ENCODE data around the gene NAA50.

The NAA50 gene

GRCh38 chr3:113695431-113695785, 50.6 kb downstream of the NAA50 start:
- POLR2A ChIA-PET, result no interaction called here
- DNase-seq (ENCODE audit: extremely low spot score), result no peak
- CTCF ChIA-PET, result interaction anchor here (1.0 to 1.8 kb wide), 5 partner anchors 9 to 38 kb away, joined by 3 read pairs; no protein-coding TSS in a partner anchor
- TF ChIP-seq CTCF (IDR thresholded peaks at IDR 0.05; ENCODE audit: control extremely low read depth, extremely low read depth, low read depth, missing control alignments), result no peak

DNA sequence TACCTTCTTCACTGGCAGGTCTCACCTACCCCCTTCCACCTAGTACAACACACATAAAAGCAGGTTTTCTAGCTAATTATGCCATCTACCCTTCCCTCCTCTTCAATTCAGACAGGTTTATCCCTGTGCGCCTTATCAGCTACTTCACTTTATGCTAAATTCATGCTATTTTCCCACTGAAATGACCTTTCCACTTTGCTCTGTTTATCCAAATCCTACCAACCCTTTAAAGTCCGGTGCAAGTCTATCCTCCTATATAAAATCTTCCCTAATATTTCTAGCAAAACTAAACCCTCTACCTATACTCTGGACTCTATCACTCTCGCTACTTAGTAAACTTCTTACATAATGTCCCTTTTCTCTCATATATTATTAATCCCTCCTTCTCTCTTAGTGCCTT, 55.6 kb downstream of the NAA50 start:
- ChIA-PET POLR2A (interaction anchor here (0.6 kb wide), 1 partner anchor 11 kb away, joined by 4 read pairs; no protein-coding TSS in a partner anchor), CTCF (interaction anchor here (1.4 kb wide), 1 partner anchor 78 kb away, joined by 3 read pairs; no protein-coding TSS in a partner anchor)
- no peak for TF ChIP-seq CTCF (IDR thresholded peaks at IDR 0.05; ENCODE audit: control extremely low read depth, extremely low read depth, low read depth, missing control alignments)
- no peak for DNase-seq (ENCODE audit: extremely low spot score)

GRCh38 chr3:113685956-113686721, 59.9 kb downstream of the NAA50 start:
- ChIA-PET POLR2A (no interaction called here), CTCF (interaction anchor here (1.4 kb wide), 1 partner anchor 9 kb away, joined by 3 read pairs; no protein-coding TSS in a partner anchor)
- DNase-seq (ENCODE audit: extremely low spot score), result no peak
- no peak for TF ChIP-seq CTCF (IDR thresholded peaks at IDR 0.05; ENCODE audit: control extremely low read depth, extremely low read depth, low read depth, missing control alignments)

- POLR2A ChIA-PET, result no interaction called here
- no peak for DNase-seq (ENCODE audit: extremely low spot score)
- CTCF ChIA-PET, result interaction anchor here (1.1 to 1.4 kb wide), 2 partner anchors 9 to 10 kb away, joined by 3 to 4 read pairs; no protein-coding TSS in a partner anchor
- TF ChIP-seq CTCF (IDR thresholded peaks at IDR 0.05; ENCODE audit: control extremely low read depth, extremely low read depth, low read depth, missing control alignments), result no peak
These were observed 60.9 kb downstream of the NAA50 start for GRCh38 chr3:113685124-113685523.

DNA sequence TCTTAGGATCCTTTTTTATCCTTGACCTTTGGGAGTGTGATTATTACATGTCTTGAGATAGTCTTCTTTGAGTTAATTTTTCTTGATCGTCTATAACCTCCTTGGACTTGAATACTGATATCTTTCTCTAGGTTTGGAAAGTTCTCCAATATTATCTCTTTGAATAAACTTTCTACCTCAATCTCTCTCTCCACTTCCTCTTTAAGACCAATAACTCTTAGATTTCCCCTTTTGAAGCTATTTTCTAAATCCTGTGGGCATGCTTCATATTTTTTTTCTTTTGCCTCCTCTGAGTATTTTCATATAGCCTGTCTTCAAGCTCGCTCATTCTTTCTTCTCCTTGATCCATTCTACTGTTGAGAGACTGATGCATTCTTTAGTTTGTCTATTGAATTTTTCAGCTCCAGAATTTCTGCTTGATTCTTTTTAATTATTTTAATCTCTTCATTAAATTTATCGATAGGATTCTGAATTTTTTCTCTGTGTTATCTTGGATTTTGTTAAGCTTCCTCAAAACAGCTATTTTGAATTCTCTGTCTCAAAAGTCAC, 61.7 kb downstream of the NAA50 start:
- POLR2A ChIA-PET, result no interaction called here
- CTCF ChIA-PET, result interaction anchor here (1.1 kb wide), 1 partner anchor 9 kb away, joined by 4 read pairs; no protein-coding TSS in a partner anchor
- no peak for DNase-seq (ENCODE audit: extremely low spot score)
- TF ChIP-seq CTCF (IDR thresholded peaks at IDR 0.05; ENCODE audit: control extremely low read depth, extremely low read depth, low read depth, missing control alignments), result no peak

DNA sequence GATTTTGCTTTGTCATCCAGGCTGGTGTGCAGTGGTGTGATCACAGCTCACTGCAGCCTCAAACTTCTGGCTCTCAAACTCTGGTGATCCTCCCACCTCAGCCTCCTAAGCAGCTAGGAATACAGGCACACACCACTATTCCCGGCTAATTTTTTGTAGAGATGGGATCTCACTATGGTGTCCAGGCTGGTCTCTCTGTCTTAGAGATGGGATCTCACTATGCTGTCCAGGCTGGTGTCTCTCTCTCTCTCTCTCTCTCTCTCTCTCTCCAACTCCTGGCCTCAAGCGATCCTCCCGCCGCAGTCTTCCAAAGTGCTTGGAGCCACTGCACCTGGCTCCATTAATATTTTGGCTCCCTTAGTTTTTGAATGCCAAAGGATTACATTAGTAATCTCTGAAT, 67.3 kb downstream of the NAA50 start:
- DNase-seq (ENCODE audit: extremely low spot score), result no peak
- ChIA-PET CTCF (interaction anchor here (0.7 kb wide), 1 partner anchor 13 kb away, joined by 3 read pairs; no protein-coding TSS in a partner anchor), POLR2A (no interaction called here)
- TF ChIP-seq CTCF (IDR thresholded peaks at IDR 0.05; ENCODE audit: control extremely low read depth, extremely low read depth, low read depth, missing control alignments), result no peak

Data from GM10248 (cell line).